ENCODE measurements around the gene SLC35F3.

Gene SLC35F3

GRCh38 chr1:234265321-234265720 lies 360.8 kb downstream of the SLC35F3 start:
- no peak for DNase-seq

DNA sequence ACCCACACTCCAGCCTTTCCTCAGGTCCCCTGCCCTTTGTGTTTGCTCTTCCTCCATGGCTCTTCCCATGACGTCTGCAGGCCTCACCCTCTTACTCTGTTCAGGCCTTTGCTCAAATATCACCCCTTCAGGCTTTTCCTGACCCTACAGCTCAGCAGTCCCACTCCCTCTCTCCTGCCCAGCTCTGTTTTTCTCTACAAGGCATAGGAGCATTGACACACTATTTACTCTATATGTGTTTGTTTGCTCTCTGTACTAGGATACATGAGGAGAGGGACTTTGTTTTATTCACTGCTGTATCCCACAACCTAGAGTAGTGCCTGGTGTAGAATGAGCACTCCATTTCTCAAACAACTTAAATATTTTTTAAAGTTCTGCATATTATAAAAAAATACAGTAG lies 361.4 kb downstream of the SLC35F3 start:
- DNase-seq, result no peak

DNA sequence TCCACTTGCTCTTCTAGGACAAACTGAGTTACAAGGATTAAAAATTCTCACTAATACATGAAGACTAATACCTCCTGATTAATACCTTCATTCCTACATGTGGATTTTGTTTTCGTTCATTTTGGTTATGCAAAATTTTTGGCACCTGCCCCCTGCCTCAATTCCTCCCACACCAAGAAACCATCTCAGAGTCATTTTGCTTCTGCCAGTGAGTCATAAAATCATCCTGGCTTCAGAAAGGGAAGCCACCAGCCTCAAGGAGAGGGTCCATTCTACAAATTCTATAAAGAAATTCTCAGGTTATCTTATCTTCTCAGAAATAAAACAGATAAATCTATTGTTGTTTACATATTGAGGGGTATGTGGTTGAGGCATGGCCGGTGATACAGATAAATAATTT lies 365.6 kb downstream of the SLC35F3 start:
- DNase-seq, result no peak

DNA sequence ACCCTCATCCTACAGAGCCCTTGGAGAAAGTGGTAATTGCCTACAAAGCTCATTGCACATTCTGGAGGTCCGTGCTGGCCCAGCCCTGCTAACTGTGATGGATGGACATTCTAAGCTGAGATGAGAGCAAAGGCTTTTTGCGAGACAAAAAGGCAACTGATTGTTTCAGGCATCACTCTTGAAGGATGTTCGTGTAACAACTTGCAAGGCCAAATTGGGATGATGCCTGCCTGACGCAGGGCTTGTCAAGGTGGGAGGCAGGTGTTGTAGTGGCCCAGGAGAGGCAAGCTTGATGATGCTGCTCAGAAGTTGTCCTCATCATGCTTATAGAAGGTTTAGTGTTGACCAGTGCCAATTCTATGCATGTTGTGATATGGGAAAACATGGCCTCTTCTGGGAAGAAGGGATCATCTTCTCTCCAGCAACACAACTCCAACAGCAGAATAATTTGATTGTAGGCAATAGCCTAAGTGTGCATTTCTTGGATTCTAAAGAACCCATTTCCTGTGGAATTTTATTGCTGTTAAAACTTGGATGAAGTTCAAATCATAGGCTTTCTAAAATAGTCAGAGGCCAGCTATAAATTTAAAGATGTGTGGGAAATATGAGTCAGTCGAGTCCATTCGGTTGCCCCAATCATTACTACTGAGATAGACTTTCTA lies 366.2 kb downstream of the SLC35F3 start:
- DNase-seq, result no peak

GRCh38 chr1:234271243-234271606 lies 366.7 kb downstream of the SLC35F3 start:
- DNase-seq, result no peak

GRCh38 chr1:234272656-234273312 lies 368.3 kb downstream of the SLC35F3 start:
- DNase-seq, result no peak

GRCh38 chr1:234273981-234274380 lies 369.5 kb downstream of the SLC35F3 start:
- no peak for DNase-seq

DNA sequence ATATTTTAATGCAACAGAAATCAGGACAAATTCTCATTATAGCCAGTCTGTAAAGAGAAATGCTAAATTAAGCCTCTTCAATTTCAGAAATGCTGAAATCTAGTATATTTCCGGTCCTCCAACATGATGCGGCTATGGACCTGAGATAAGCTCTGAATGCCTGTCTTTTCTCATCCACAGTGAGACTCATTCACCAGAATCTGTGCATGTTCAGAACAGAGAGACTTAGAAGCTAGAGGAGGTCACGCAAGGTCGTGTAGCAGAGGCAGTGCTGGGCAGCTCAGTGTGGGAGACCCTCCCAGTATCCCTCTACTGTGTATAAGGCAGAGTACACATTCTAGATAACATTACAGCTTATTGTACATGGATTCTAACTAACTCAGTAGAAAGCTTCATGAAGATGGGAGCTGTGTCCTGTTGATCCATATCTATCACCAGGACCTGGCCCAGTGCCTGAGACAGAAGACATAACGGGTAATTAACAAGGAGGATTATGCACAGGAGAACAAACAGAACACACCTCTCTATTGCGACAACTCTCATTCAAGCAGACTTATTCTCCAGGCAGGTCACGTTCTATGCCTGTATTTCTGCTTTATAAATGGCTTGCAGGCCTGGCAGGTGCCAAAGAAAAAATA lies 371.8 kb downstream of the SLC35F3 start:
- DNase-seq, result no peak

GRCh38 chr1:234277161-234277868 lies 372.8 kb downstream of the SLC35F3 start:
- DNase-seq, result no peak

DNA sequence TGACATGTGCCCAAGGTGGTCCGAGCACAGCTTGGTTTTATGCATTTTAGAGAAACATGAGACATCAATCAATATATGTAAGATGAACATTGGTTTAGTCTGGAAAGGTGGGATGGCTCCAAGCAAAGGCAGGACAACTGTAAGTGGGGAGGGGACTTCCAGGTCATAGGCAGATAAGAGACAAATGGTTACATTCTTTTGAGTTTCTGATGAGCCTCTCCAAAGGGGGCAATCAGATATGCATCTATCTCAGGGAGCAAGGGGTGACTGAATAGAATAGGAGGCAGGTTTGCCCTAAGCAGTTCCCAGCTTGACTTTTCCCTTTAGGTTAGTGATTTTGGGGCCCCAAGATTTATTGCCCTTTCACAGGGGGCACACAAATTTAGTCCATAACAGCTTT lies 374.5 kb downstream of the SLC35F3 start:
- DNase-seq, result no peak

DNA sequence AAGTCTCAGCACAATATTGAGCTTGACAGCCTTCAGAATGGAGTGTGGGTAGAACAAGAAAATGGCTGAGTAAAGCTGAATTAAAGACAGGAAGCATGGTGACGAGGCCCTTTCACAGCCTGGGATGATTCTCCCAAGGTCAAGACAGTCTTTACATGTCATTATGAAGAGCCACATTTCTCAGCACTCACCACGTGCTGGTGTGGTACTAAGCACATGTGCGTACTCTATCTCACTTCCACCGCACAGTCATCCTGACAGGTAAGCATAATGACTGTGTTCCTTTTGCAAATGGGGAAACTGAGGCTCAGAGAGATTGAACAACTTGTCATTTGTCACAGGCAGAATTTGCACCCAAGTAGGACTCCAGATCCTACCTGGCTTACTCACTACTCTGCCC lies 376.0 kb downstream of the SLC35F3 start:
- no peak for DNase-seq

DNA sequence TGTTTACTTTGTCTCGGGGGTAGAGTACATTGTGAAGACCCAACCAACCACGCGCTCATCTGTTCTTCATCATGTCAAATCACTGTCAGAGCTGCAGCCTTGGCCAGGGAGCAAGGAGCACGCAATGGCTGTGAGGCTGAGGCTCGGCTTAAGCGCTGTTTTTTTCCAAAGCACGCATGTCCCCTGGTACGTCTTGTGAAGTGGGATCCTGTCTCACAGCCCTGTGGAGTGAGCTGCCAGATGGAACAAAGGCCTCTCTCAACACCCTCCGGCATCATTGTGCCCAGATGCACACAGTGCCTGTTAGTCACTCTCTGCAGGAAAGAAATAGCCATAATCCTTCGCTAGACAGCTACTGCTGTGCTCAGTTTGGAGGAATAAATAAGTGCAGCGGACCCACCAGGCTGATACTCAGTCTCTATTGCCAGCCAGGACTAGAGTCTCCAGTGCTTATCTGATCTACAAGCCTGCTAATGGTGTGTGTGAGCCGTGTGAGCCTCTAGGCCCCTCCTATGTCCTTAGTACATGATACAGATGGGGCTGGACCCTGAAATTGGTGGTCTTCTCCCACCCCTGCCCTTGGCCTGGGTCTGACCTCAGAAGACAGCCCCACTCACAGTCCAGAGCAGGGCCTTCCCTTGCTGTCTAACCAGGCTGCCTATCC lies 377.5 kb downstream of the SLC35F3 start:
- no peak for DNase-seq

- no peak for DNase-seq
Measured at GRCh38 chr1:234286206-234286605, 381.7 kb downstream of the SLC35F3 start.

DNA sequence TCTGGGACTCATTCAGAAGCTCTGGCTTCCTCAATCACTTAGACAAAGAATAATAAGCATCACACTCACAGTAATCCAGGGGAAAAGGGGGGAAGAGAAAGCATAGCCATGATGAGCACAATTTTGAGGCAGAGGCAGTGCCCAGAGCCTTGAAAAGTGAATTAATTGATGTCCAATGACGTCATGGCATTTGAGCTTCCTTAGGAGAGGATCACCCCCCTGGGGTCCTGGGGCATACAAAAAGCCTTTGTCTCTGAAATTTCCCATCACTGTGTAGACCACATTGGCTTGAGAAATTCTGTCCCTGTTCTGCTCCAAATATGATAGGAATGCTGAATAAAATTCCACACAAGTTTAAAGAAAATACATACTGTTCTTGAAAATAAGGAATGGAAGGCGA lies 384.5 kb downstream of the SLC35F3 start:
- DNase-seq, result no peak

- no peak for DNase-seq
Measured at GRCh38 chr1:234289538-234290305, 385.2 kb downstream of the SLC35F3 start.

GRCh38 chr1:234292011-234292410 lies 387.5 kb downstream of the SLC35F3 start:
- no peak for DNase-seq

DNA sequence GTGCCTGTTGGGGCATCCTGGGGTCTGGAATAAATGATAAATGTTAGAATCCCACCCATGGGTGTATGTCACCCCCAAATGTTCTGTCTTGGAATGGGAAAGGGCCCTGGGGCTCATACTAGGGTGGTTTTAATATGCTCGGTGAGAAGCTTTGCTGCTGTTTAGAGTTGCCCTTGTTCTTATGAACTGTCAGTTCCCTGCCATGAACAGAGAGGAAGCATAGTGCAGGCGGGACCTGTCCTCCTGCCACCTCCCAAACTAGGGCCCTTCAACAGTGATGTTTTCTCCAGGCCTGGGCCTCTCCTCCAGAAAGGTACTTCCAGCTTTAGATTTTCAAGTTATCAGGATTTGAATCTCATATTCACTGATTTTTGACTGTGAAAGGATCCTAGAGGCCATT lies 388.1 kb downstream of the SLC35F3 start:
- no peak for DNase-seq

GRCh38 chr1:234294109-234294817 lies 389.8 kb downstream of the SLC35F3 start:
- no peak for DNase-seq

- DNase-seq, result no peak
Measured at GRCh38 chr1:234295068-234295467, 390.6 kb downstream of the SLC35F3 start.

GRCh38 chr1:234295626-234296025 lies 391.1 kb downstream of the SLC35F3 start:
- DNase-seq, result no peak

DNA sequence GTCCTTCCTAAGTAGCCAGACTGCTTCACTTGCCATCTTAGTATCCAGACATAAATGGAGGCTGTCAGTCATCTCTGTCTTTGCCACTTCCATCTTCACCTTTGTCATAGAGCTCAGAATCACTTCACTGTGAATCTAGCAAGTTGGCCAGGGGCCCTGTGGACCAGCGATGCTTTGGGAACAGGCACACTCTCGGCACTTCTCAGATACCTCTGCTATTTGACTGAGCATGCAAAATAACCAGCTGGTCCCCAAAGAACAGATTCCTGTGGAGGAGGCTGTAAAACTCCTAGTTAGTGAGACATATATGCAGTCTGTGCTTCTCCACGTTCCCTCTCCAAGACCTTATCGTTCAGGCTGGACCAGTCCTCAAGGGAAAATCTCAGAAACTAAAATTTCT lies 392.0 kb downstream of the SLC35F3 start:
- DNase-seq, result no peak

DNA sequence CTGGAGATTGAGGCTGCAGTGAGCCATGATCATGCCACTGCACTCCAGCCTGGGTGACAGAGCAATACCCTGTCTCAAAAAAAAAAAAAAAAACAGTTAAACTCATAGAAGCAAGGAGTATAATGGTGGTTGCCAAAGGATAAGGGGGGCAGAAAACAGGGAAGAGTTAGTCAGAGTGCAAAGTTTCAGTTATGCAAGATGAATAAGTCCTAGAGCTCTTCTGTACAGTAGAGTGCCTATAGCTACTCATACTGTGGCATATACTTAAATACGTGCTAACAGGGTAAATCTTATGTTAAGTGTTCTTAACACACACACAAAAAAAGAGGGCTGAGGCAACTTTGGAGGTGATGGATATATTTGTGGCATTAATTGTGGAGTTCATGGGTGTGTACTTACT lies 393.2 kb downstream of the SLC35F3 start:
- no peak for DNase-seq

Measured in activated CD4-positive, alpha-beta T cell treated with anti-CD3 and anti-CD28 coated beads, Interleukin-2, amount 50 U/mL, for 1 hour (primary cell).